HG02938 (cell line): Measurements from ENCODE around the gene LMBRD2.
A peak's percentile ranks its signal among the peaks of the same experiment; 100 is the strongest.
"Not testable (repeated sequence)": the region's sequence is repeated elsewhere in the genome, so short reads cannot be mapped to it uniquely, and the experiment has no call there.

Experiments used
- ATAC-seq: cut with Tn5 transposase; IDR thresholded peaks from one replicate; pipeline ENCODE4 v1.9.1; 2021; ENCODE audit warnings: mild to moderate bottlenecking, moderate library complexity; ENCODE audit not compliant: unreplicated experiment

LMBRD2 gene

DNA sequence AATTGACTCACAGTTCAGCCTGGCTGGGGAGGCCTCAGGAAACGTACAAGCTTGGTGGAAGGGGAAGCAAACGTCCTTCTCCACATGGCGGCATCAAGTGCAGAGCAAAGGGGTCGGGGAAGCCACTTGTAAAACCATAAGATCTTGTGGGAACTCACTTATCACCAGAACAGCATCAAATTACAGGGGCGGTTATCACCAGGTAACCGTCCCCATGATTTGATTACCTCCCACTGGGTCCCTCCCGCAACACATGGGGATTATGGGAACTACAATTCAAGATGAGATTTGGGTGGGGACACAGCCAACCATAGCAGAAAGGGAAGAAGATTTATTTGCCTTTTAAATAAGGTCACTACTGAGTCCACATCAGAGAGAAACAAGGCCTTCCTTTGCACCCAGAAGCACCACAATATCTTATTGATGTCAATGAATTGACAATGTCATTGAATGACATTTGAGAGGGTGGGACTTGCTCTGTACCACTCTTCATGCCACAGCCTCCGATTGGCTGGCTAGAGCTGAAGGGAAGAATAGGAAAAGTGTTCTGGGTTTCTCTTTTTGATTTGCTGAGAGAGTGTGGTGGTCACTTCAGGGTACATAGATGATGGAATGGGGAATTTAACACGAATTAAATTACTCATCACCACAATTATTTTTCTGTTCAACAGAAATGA lies 11.3 kb upstream of the LMBRD2 start:
- ATAC-seq: no peak

DNA sequence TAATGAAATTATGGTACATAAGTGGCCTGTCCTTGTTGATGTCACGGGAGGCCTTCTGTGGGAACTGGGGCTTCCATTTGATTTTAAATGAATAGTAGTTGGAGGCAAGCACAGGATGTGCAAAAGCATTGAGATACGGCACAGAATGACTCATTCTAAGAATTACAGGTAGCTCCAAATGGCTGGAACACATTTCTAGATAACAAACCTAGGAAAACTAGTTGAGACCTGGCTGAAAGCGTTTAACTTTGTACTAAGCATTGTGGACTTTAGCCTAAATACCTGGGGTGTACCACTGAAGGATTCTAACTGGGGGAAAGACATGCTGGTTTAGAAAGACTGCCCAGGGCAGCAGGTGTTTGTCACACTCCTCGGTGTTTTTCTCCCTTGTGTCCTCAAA lies 9.7 kb upstream of the LMBRD2 start:
- no peak for ATAC-seq

DNA sequence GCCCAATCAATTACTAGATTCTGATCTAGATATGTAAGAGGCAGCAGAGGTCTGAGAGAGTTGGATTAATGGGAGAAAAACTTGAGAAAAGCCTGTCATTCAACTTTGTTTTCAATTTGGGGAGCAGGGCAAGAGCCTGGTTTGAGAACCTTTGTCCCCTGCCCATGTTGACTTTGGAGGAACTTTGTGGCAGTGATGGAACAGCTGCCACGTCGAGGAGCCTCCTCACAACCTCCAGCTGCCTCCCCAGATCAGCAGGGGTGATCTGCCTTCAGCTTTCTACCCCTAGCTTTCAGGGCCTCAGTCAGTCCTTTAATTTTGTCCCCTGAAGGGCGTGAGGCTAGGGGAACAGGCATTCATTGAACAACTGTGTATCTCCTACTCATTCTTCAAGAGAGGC lies 8.9 kb upstream of the LMBRD2 start:
- no peak for ATAC-seq

DNA sequence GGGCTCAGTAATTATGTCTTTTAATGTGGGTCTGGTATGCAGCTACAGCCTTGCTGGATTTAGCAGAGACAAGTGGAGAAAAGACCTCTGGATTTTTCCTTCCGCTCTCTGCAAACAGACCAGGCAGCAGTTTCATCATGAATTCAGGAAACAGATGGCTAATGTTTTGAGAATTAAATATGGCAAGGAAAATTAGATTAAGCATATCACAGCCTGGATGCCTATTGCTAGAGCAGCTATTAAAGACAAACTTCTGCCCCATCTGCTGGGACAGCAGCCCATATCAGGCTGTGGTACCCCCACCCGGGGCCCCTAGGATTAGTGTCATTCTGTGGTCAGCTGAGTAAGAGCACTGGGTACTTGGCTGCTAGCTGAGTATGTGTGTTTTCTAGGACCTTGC lies 6.5 kb upstream of the LMBRD2 start:
- no peak for ATAC-seq

DNA sequence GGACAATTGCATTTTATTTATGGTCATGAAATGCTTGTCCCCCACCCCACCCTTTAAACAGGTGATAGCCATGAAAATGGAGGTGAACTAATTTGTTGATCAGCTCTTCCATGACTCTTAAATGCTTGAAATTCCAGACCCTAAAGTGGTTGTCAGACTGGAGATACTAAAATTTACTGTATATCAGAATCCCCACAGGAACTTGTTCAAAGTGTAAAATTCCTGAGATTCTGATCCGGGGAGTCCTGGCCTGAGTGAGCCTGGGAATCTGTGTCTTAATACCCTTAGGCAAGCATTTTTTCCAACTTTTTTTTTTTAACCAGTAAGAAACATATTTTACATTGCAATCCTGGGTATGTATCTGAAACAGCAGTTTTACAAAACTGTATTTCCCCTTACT lies 4.9 kb upstream of the LMBRD2 start:
- no peak for ATAC-seq

DNA sequence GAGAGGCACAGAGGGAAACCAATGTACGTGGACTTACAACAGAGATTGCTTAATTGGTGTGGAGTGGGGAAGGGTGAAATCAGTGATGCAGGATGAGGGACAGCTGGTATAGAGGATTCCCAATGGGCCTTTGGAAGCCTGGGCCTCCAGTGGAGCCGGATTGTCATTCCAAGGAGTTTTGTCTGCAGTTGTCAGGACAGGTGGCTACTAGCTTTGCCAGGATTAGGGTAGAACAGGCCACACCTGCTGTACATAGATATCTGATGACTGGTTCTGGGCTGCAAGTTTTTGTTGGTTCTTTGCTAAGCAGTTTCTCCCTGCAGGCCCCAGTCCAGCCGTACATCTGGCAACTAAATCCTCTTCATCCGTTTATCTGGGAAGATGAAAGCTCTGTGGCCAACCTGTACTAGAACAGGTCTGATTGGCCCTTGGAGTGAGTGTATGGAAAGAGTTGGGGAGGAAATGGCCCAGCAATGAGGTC lies 4.5 kb upstream of the LMBRD2 start:
- no peak for ATAC-seq

DNA sequence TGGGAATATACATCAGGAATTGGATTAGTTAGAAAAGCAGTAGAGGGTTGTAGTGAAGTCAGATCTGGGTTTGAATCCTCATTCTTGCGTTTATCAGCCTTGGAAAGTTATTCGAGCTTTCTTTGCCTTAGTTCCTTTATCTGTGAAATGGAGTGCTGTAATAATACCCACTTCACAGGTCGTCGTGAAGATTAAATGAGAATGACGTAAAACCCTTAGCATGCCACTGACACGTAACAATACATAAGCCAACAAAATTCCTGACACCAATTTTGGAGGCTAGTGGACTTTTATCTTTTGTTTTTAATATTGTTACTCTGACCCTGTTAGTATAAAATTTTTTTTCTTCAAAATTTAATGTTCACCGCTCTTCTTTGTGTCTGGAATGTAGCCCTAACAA lies 3.6 kb upstream of the LMBRD2 start:
- no peak for ATAC-seq

DNA sequence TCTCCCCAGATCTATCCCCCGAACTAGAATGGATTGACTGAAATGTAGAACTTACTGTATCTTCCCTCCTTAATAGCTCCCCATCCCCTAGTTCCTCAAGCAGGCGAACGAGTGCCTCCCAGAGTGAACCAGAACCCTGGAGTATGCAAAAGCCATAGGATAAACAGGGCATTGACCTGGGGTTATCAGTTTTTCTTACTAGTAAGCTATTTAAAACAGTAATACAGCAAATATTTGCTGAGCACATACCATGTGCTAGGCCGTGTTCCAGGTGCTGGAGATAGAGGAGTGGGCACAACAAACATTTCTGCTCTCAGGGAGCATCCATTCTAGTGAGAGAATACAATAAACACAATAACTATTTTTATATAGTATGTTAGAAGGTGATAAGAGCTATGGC lies 2.0 kb upstream of the LMBRD2 start:
- no peak for ATAC-seq

DNA sequence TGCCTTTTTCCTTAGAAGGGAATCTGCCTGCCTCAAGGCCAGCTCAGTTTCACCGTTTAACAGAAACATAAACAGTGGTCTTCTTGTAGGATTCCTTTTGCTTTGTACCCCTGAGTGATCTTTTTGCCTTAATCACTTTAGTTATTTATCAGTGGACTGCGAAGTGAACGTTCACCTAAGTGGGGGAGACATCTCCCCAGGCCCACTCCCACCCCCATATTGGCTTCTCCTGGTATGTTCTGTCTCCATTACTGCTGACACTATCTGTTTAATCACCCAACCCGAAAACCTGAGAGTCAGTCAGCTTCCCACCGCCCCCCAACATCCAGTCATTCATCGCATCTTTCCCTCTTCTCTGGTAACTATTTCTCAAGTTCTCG lies 1.6 kb upstream of the LMBRD2 start:
- no peak for ATAC-seq

DNA sequence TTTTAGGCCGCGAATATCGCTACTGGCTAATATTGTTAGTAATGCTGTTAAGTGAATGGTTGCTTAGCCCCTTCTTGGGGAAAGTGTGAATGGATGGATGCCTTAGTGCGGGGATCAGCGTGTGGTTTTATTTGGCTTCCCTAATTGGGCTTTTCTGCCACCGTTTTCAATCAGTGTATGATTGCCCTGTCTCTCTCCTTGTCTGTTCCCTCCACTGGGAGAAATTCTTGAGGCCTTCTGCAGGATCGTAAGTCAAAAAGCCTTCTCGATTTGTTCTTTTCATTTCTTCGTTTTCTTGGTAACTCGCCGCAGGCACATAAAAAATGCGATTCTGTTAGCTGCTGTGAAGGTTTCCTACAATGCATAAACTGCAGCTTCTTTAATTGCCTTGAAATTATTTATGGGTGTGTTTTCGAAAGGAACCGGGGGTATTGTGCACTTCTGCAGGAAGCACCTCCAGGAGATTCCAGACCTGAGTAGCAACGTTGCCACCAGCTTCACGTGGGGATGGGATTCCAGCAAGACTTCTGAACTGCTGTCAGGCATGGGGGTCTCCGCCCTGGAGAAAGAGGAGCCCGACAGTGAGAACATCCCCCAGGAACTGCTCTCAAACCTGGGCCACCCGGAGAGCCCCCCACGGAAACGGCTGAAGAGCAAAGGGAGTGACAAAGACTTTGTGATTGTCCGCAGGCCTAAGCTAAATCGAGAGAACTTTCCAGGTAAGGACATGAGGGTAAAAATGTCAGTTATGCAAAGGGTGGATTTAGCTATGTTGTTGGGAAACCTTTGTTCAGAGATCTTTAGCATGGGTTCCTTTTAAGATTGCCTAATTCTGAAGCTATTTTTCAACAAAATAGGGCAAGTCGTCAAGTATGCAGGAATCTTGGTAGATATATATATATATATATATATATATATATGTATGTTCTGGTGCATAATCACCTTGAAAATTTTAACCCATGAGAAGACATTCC lies 924 bp upstream of the LMBRD2 start:
- ATAC-seq: peak; percentile 9

DNA sequence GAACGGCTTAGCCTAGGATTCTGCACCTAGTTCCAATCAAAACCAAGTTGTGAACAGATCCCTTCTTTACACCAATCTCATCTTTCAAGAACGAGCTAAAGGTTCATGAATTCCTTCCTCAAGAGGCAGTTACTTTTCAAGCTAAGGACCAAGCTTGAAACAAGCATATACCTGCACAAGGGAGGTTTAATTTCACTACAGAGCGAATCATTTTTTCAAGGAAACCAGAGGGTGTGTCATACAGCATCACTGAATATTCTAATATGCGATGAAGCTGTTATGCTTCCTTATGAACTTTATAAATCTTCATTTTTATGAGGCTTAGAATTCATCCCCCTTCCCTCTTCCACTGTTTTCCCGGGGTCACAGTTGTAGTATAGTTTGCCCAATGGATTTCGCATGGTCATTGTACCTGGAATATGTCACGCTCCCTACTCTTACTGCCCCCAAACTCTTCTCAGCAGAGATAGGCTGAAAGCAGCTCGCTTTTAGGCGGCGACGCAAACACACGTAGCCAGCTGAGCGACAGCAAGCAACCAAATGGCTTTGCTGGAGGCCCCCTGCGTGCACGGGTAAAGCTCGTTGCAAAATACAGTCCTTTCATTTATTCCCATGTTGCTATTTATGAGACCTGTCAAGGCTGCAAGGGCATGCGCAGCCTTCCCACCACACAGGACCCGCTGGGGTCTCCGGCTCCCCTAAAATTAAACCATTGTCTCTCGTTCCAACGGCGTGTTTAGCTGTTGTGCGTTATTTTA lies 832 bp downstream of the LMBRD2 start:
- no peak for ATAC-seq

DNA sequence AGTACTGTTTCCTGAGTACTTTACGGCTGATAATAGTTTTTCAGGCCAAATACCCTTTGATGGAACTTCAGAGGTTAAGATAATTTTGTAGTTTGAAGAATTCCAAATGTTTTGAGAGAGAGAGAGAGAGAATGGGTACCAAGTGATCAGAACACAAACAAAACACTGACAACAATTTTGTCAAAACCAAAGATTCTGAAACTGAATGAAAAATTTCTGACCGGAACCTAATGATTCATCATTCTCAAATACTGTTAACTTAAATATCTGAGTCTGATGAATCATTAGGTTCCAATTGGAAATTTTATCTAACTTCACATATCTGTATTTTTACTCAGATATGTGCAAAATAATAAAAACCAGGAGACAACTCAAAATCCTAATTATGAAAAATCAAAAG lies 4.0 kb downstream of the LMBRD2 start:
- ATAC-seq: no peak

DNA sequence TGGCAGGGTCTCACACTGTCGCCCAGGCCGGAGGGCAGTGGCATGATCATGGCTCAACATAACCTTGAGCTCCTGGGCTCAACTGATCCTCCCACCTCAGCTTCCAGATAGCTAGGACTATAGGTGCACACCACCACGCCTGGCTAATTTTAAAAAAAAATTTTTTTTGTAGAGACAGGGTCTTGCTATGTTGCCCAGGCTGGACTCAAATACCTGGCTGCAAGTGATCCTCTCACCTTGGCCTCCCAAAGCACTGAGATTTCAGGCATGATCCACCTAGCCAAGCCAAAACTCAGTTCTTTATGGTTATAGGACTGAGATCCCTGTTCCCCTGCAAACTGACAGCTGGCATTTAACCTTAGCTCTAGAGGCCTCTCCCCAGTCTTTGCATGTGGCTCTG lies 5.3 kb downstream of the LMBRD2 start:
- ATAC-seq: no peak

DNA sequence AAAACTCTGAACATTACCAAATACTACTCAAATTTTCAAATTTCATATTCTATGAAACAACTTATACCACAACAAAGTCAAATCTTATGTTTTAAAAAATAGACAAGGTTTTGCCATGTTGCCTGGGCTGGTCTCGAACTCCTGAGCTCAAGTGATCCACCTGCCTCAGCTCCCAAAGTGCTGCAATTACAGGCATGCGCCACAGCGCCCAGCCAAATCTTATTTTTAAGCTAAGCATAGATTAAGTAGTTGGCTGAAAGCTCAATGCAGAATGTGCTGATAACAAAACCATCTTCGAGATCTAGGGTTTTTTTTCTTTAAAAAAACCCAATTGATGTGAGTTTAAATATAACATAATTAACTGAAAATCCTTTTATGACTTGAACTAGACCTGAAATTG lies 6.4 kb downstream of the LMBRD2 start:
- no peak for ATAC-seq

DNA sequence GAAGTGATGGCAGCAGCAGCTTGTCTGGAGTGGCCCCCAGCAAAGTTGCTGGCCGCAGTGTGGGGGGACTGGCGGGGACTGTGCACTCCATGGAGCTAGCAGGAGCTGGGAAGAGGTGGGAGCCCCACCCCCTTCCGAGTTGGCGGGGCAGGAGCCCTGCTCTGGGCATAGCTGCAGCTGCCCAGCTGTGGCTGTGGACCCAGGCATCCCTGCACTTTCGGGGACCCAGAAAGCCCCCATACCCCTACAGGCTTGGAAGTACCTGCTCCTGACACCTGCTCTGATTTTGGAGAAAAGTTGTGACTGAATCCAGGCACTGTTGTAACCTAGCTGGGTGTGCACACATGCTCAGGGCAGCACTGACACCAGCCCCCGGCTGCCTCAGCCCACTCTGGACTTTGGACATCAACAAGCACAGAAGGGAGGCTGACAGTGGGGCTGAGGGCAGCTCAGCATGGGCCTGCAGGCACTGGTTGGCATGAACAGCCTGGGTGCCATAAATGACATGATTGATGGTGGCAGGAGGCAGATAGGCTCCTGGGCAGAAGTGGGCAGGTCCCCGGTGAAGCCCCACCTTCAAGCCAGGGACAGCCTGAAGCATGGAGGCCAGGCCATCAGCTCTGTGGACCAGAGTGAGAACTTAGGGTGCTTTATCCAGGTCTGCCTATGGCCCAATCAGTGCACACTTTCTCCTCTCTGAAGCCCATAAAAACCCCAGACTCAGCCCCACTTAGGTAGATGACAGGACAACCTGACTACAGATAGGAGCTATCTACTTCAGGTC lies 12.6 kb downstream of the LMBRD2 start:
- ATAC-seq: no peak

DNA sequence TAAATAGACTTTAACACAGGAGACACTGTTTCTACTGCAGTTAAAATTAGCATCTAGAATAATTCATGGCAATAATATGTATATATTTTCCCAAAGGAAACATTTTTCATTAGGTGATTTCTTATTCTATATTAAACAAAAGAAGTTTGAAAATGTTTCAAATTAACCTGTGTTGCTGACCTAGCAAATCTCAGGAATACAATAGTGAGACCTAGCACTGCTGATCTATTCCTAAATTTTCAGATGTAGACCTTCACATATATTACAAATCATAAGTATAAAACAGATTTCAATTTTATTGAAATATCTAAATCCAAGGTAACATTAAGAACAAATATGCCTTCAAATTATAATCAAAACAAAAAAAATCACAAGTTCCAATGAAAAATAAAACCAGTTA lies 15.1 kb downstream of the LMBRD2 start:
- ATAC-seq: no peak

DNA sequence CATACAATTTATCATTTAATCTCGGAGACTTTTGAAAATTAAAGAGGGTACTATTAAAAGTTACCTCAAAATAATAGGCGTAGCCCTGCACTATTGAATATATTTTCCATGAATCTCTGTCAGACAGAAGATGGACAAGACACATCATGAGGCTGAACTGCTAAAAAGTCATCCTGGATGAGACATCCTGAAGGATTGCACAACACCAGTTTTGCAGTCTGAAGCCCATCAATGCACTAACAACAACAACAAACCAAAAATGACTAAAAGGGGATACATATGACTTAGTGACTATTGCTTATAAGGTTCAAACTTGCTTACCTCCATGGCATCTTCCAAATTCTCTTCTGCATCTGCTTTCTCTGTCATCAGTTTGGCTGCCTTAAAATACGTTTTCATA lies 15.7 kb downstream of the LMBRD2 start:
- ATAC-seq: no peak

DNA sequence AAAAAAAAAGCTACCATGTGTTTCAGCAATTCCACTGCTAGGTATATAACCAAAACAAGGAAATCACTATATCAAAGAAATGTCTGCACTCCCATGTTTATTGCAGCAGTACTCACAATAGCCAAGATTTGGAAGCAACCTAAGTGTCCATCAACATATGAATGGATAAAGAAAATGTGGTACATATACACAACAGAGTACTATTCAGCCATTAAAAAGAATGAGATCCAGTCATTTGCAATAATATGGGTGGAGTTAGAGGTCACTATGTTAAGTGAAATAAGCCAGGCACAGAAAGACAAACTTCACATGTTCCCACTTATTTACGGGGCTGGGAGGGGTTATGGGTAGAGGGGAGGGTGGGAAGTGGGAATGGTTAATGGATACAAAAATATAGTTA lies 18.7 kb downstream of the LMBRD2 start:
- ATAC-seq: not testable (repeated sequence)

DNA sequence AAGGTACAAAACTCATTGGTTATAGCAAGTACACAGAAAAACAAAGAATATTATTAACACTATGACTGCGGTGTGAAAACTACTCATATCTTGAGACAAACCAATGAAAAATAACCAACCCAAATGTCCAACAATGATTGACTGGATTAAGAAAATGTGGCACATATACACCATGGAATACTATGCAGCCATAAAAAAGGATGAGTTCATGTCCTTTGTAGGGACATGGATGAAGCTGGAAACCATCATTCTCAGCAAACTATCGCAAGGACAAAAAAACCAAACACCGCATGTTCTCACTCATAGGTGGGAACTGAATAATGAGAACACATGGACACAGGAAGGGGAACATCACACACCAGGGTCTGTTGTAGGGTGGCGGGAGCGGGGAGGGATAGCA lies 22.0 kb downstream of the LMBRD2 start:
- not testable (repeated sequence) for ATAC-seq

DNA sequence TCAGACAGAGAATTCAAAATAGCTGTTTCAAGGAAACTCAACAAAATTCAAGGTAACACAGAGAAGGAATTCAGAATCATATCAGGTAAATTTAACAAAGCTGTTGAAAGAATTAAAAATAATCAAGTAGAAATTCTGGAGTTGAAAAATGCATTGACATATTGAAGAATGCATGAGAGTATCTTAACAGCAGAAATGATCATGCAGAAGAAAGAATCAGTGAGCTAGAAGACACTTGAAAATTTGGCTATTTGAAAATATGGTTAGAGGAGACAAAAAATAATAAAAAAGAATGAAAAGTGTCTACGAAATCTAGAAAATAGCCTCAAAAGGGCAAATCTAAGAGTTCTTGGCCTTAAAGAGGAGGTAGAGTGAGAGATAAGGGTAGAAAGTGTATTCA lies 22.9 kb downstream of the LMBRD2 start:
- no peak for ATAC-seq

DNA sequence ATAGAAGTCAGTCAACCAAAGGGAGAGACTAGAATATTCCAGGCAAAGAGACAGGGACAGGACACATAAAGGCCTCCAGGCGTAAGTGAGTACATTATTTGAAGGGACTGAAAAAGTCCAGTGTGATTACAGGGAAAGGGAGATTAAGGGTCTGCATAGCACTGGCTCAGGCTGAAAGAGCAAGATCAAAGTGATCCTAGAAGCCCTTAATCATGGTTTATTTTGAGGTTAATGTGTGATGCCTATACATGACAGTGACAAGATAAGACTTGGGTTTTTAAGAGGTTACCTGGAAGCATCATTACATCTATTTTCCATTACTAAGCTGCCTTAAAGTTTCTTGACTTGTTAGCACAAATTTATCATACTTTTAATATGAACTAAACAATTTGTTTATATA lies 25.8 kb downstream of the LMBRD2 start:
- ATAC-seq: no peak
